Vagina (tissue), 2 donors: ENCODE data around the gene GTF3C5.

Source experiments
- POLR2A ChIP-seq, 2 donors: fragments of 450-650 bp; IDR thresholded peaks; one replicate each; pipeline ENCODE4 v1.6.1; 2017; ENCODE audit warnings: antibody characterized with exemption in 2 of 2, mild to moderate bottlenecking in 2 of 2, moderate library complexity in 2 of 2
- POLR2AphosphoS5 ChIP-seq, 2 donors: sonication (generic); formaldehyde crosslinking; IDR thresholded peaks; one replicate each; pipeline ENCODE4 v1.9.0; 2017; ENCODE audit warnings: antibody characterized with exemption in 2 of 2, mild to moderate bottlenecking in 2 of 2, low read depth in 1 of 2; ENCODE audit not compliant: insufficient read depth in 1 of 2
- TF ChIP-seq, protein P1 (sequence below), 3 experiments: fragments of 450-650 bp in 2 of 3; fragments of 200-600 bp in 1 of 3; sonication (generic) in 1 of 3; IDR thresholded peaks; one replicate each; pipeline ENCODE4 v1.5.1; 2017 to 2019; ENCODE audit warnings: antibody characterized with exemption in 3 of 3, mild to moderate bottlenecking in 2 of 3, moderate library complexity in 2 of 3

DNA sequence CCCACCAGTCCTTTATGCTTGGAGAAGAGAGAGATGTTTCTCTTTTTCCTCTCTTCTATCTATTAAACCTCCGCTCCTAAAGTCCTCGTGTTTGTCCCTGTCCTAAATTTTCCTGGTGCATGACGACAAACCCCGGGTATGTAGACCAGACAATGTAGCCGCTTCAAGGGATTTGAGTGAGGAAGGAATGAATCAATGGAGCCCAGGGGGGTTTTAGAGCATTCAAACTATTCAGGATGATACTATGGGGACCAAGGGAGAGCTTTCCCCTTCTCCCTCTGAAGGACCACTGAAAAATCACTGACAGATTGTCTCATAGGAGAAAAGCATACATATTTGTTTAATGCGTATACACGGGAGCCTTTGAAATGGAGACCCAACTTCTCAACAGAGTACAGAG lies 49.4 kb downstream of the GTF3C5 start:
- TF ChIP-seq, protein P1, sequence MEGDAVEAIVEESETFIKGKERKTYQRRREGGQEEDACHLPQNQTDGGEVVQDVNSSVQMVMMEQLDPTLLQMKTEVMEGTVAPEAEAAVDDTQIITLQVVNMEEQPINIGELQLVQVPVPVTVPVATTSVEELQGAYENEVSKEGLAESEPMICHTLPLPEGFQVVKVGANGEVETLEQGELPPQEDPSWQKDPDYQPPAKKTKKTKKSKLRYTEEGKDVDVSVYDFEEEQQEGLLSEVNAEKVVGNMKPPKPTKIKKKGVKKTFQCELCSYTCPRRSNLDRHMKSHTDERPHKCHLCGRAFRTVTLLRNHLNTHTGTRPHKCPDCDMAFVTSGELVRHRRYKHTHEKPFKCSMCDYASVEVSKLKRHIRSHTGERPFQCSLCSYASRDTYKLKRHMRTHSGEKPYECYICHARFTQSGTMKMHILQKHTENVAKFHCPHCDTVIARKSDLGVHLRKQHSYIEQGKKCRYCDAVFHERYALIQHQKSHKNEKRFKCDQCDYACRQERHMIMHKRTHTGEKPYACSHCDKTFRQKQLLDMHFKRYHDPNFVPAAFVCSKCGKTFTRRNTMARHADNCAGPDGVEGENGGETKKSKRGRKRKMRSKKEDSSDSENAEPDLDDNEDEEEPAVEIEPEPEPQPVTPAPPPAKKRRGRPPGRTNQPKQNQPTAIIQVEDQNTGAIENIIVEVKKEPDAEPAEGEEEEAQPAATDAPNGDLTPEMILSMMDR (IDR thresholded peaks at IDR 0.05), result no peak
- TF ChIP-seq POLR2A (IDR thresholded peaks at IDR 0.05), result no peak
- no peak for TF ChIP-seq POLR2AphosphoS5 (IDR thresholded peaks at IDR 0.05; ENCODE audit: insufficient read depth in 1 of 2, low read depth in 1 of 2)
